Fibroblast of upper back skin (primary cell): Measurements from ENCODE around the gene TNFAIP8.
A peak's percentile ranks its signal among the peaks of the same experiment; 100 is the strongest.
"Not testable (repeated sequence)": the region's sequence is repeated elsewhere in the genome, so short reads cannot be mapped to it uniquely, and the experiment has no call there.

Source experiments
- DNase-seq: peaks from one replicate; pipeline ENCODE4 v3.0.0-alpha.2; 2013

The TNFAIP8 gene

DNA sequence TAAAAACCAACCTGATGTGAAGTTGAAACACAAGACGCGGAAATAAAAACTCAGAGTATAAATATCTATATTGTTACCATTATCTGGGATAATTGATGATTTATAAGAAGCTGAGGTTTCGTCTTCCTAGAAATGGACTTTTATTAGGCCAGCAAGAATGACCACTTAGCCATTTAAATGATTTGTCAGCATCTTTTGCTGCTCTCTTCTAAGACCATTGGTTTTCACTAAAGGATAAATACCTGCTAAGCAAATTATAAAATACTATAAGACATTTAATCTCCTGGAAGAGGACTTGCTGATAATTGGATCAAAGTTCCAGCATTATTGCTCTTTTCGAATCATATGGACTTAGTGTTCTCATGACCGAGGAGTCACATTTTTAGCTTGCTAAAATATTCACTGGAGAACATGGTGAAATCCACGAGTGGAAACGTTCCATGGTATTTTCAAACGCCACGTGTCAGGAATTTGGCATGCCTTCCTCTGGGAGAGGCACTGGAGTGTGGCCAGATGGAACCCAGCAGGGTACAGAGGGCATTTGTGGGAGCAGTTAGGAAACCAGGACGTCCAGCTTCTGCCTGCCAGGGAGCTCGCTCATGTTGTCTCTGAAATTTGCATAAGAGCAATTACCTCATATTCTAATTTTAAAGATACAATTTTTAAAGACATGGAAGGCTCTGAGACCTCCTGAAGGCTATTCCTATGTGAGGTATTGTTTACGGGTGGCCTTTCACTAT is 43.1 kb downstream of the TNFAIP8 start:
- no peak for DNase-seq

DNA sequence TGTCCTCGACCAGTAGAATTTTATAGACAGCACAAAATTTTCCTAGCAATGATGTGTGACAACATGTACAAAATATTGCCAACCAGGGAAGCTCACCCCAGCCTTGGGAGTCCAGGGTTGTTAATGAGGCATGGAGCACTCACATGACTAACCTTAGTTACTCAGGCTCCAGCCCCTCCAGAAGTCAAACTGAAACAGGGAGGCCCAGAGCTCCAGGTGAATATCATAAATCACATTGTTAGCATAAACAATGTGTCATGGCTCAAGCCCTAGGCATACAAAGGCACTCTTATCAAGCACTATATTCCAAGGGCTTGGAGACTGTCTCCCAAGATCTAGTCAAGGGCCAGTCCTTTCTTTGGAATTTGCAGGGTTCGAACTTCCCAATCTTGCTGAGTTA is 44.4 kb downstream of the TNFAIP8 start:
- DNase-seq, result no peak

DNA sequence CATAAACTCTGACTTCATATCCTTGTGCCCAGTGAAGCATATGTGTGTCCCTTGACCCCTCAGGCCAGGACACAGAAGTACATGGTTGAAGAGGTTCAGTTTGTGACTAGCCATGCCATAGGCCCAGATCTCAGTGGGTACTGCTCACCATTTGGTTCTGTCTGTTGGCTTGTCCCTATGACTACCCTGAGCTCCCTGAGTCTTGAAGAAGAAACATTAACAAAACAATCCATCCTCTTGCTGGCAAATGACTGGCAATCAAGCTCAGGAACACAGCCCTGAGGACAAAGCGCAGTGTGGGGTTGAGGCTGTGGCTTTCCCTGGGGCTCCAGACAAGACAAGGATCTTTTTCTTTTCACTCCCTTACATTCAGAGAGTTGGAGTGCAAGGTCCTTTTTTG is 46.3 kb downstream of the TNFAIP8 start:
- no peak for DNase-seq

DNA sequence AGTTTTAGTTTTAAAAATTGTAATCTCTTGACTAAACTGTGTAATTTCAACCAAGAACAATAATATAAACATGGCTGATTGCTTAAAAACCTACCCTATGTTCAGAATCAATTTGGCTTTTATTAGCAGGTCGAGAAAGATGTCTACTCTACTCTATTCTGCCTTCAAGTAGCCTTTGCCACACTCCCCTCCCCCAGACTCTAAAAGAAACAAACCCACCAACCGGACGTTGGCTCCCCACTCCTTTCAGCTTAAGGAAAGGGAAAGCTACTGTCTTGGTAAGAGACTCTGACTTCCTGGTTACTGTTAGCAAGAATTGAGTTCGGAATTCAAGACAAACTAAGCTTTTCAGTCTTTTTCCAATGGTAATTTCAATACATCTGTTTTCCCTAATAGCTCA is 46.7 kb downstream of the TNFAIP8 start:
- no peak for DNase-seq

DNA sequence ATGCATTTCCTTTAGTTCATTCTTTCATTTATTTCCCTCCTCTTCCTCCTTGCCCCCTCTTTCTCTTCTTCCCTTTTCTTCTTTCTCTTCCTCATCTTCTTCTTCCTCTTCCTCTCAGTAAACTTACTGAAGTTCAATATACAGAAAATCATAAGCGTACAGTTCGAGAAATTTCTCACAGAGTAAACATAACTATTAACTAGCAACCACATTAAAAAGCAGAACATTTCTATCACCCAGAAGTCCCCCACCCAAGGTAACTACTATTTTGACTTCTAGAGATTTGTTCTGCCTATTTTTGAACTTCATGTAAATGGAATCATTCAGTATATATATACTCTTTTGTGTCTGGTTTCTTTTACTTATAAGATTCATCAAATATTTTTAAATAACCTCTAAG is 48.2 kb downstream of the TNFAIP8 start:
- no peak for DNase-seq

DNA sequence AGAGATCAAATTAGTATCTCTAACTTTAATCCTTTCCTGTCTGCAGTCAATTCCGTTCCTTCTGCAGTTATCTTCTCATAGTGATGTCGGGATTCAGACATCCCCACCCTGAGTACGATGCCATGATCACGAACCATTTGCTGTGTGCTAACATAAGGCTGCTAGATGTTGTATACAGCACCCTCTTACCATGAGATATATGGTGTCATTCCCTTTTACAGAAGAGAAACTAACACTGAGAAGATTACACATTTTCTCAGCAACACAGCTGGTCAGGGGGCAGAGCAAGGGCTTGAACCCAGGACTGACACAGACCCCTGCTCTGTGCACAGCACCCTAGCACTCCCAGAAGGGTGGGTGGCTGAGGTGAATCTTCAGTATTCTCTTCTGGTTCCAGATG is 49.6 kb downstream of the TNFAIP8 start:
- no peak for DNase-seq

DNA sequence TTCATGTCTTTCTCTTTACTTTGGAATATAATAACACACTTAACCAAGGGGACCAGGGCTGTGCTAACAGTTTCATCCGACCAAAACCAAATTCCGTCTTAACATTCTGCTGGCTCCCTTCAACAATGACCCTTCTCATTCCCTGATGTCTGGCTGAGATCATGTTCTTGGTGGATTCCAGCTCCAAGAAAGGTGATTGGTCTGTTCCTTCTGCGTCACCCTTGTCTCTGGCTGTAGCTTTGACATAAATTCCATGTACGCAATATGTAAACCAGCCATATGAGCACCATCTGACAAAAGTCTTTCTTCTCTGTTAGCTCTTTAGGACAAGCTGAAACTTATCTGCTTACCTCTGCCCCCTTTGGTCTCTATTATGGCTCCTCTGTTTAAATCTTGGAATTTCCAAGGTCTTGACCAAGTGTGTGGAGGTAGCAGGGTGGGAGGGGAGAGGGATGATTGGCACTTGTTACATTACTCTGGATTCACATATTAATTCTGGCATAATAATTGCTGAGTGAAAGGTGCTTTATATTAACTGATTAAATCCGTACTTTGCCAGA is 50.8 kb downstream of the TNFAIP8 start:
- no peak for DNase-seq

DNA sequence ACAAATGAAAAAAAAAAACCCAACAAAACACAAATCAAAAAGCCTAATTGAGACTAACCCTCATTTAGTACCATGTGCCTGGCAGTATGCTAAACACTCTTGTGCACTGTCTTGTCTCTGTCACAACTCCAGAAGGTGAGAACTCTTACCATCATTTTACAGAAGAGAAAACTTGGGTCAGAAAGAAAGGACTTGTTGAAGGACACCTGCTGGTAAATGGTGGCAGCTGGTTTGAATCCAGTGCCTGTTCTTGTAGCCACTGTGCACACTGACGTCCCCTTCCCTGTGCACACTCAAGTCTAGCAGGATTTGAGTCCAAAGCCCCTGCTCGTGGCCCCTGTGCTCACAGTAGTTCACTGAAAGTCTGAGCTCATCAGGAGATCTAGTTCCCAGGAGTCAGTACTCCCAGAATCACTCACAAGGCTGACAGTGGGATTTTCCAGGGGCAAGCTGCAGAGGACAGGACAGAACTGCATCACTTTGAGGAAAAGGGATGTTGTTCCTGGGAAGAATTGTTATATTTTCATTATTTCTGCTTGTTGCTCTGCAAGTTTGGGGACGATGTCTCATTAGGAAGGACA is 53.5 kb downstream of the TNFAIP8 start:
- no peak for DNase-seq

DNA sequence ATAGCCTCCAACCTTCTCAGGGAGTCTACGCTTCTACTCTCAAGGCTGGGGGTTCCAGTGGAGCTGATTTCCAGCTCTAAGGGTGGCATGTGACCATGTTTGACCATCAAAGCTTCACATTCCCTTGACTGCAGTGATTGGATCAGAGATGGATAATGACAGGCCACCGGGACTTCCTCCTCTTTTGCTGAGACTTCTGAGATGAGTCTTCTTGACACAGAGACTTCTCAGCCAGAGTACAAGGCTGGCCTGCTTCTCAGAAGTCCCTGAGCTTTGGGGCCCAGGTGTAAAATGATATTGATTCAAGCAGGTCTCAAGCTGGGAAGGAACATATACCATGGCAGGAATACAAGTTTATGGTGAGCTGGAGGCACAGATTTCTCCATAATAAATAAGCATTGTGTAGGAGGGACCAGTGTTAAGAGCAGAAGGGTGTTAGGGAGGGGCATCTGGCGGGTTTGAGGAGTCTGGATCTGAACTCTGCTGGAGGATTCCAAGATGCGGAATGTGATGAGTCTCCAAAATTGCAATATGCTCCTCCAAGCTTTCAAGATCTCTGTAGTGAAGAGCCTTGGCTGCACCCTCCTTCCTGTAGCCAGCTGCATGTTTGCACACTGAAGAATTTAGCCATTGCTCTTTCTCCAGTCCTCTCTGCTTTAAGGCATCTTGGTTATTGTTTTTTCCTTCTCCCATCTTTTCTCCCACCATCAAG is 54.8 kb downstream of the TNFAIP8 start:
- DNase-seq, result peak; percentile 47

DNA sequence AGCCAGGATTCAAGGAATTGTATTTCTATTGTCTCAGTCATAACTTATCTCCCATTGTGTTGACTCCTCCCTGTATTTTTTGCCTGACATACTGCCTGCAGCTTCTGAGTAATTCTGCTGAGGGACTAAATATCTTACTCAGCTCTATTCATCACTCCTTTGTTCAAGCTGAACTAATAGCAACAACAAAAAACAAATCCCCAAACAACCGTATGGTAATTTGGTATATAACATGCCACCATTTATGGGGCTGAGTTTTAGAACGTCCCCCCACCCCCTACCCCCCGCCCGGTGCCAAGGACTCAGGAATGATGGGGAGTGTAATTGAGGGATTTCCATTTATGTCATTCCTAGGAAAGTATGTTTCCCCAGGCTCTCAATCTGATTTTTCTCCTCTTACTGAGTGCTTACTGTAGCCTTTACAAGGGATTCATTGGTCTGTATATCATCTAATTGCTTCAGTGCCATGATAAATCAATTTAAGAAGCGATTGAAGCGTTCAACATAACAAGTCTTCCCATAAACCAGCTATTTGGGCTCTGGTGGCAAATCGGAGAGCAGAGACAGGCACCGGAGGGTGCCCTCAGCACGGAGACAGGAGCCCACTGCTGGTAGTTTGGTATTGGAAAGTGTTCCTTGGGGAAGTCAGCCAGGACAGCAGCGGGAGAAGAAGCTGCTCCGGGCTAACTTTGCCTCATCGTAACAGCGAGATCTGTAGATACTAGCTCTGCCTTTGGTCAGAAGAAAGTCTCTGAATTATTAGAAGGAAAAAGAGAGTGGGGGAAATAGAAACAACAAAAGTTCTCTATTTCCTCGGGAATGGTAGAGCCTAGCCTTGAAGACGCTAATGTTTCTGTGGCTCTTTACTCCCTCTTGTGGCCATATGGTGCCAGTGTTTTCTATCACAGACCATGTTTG is 55.8 kb downstream of the TNFAIP8 start:
- peak; percentile 77 for DNase-seq

DNA sequence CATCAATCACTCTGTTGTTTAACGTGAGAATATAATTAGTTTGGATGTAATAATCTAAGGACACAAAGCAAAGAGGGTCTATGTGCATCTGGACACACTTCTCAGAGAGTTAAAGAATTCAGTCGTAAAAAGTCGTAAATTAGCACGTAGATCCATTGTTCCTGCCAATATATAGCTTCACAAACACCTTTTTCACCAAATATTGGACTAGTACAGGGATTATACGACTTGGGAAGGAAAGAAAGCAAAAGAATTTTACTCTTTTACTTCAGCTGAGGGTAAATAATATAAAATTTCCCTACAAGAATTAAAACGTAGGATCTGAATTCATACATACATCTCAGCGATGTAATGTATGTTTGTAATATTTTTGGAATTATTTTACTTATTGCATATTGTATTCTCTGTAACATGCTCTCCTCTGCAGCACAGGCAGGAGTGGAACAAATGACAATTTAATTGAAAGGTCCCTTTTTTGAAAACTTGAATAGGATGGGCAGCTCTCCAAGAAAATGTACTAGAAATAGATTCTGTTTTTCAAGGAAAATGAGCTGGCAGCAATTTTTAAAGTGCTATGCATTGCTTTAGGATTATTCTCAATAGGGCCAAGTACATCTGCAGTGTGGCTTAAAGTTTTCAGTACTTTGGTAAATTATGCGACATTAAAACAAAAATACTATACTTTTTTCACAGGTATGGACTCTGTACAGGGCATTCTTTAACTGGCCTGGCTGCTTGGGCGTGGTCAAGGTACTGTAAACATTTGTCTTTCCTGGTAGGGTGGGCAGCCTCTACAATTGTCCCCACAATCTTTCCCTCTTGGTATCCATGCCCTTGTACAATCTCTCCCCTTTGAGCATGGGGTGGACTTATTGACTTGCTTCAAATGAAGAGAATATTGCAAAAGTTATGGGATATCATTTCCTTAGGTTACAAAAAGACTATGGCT is 56.7 kb downstream of the TNFAIP8 start:
- no peak for DNase-seq

DNA sequence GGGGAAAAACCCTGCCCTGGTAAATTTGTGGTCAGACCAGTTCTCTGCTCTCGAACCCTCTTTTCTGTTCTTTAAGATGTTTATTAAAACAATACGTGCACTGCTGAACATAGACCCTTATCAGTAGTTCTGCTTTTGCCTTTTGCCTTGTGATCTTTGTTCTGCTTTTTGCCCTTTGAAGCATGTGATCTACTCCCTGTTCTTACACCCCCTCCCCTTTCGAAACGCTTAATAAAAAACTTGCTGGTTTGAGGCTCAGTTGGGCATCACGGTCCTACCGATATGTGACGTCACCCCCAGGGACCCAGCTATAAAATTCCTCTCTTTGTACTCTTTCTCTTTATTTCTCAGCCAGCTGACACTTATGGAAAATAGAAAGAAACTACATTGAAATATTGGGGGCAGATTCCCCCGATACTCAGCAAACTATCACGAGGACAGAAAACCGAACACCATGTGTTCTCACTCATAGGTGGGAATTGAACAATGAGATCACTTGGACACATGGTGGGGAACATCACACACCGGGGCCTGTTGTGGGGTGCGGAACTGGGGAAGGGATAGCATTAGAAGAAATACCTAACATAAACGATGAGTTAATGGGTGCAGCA is 58.4 kb downstream of the TNFAIP8 start:
- not testable (repeated sequence) for DNase-seq

DNA sequence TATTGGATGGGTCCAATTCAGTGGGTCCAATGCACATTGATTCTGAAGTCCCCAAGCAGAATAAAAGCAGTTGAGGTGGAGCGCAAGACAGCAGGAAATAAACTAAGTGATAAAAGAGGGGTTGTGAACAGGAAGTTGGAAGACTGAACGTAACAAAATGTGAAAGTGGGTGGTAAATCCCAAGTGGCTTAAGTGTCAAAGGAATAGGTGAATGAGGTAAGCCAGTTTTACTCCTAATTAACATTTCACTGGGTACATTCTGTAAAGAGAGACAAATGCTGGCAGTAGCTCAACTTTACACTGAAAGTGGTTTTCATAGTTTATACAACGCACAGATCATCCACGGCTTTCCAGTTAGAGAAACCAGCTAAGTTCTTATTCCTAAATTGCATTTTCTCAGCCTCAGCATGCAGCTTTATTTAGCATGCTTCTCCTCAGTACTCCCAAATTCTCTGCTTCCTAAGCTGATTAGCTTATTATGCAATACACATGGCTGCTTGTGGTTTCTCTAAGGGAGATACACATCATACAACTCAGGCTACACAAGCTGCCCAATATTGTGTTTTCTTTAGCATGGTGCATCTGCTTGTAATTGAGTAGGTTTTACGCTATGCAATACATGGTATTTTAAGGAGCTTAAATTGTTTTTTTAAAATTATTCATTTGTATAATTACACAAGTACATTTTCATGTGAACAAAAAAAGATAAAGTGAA is 62.2 kb downstream of the TNFAIP8 start:
- peak; percentile 84 for DNase-seq

DNA sequence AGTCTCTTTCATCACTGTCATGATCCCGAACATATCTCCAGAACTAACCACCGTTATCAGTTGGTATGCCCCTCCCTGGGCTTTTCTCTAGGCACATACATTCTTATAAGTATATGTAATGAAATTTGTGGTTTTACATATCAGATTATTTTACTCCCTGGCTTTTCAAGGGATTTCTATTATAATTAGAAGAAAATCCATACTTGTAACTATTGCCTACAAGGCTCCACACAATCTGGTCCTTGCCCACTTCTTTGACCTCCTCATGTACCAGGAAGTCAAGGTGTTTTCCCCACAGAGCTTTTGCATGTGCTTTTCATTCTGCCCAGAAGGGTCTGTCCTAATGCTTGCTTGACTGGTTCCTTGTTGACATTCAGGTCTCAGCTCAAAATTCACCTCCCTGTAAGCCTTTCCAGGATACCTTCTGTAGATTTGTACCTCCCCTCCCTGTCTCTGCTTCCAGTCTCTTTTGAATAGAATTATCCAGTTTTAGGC is 62.8 kb downstream of the TNFAIP8 start:
- DNase-seq, result no peak

DNA sequence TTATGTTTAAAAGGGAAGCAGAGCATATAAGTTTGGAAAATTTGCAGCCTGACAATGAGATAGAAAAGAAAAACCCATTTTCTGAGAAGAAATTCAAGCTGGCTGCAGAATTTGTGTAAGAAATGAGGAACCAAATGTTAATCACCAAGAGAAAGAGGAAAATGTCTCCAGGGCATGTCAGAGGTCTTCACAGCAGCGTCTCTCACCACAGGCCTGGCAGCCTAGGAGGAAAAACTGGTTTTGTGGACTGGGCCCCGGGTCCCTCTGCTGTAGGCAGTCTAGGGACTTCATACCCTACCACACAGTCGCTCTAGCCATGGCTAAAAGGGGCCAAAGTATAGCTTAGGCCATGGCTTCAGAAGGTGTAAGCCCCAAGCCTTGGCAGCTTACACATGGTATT is 64.3 kb downstream of the TNFAIP8 start:
- no peak for DNase-seq

DNA sequence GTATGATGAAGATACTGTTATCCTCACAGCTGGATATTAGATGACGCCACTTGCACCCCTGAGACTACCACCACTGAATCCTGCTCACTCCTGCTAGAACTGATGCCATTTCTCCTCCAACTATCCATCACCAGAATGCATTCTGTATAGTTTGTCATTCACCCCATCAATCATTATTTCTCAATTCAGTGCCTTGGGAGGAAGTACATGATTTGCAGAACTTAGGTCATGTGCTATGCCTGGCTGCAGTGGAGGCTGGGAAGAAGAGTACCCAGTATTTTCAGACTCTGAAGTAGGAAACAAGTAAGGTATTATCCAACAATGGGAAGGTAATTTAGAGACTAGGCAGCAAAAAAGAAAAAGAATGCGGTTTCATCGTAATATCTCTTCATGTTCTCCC is 70.2 kb downstream of the TNFAIP8 start:
- DNase-seq, result no peak

DNA sequence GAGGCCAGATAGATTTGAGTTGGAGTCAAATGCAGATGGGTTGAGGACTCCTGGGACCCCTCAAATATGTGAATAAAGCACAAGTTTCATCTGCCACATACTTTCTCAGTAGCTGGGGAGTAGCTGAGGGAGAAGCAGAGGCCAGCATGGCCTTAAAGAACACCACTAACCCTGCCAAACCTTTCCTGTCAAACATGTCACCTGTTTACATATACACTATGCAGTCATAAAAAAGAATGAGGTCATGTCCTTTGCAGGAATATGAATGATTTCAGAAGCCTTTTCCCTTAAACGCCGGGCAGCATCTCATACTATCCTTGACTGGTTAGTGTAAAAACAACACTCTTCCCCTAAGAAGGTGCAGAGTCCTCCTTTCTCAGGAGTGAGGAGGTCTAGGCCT is 71.2 kb downstream of the TNFAIP8 start:
- DNase-seq, result no peak

DNA sequence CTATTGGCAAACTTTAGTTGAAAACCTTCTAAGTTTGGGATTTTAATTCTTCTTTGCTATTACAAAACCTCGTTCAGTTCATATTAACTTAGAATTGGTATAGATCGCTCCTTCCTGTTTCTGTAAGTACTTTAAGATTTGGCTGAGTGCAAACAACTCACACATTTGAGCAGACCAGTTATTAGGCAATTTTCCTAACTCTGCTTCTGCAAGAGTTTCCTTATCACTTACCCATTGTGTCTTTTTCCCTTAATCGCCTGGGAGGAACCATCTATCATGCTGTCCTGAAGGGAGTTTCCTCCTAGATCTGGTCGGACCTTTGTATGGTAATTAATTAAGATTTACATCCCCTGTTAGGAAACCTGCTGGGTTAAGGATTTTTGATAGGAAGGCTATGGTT is 71.8 kb downstream of the TNFAIP8 start:
- not testable (repeated sequence) for DNase-seq

DNA sequence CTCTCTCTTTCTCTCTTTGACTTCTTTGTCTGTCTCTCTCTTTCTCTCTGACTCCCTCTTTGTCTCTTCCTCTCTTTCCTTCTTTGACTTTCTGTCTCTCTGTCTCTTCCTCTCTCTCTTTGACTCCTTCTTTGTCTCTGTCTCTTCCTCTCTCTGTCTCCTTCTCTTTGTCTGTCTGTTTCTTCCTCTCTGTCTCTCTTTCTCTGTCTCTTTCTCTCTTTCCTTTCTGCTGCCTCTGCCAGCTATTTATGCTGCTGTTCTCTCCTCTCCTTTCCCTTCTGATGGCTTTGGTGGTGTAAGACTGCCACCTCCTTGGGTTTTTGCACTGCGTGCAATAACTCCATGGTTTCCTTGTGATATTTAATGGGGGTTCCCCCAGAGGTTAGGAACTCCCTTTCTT is 72.3 kb downstream of the TNFAIP8 start:
- not testable (repeated sequence) for DNase-seq

DNA sequence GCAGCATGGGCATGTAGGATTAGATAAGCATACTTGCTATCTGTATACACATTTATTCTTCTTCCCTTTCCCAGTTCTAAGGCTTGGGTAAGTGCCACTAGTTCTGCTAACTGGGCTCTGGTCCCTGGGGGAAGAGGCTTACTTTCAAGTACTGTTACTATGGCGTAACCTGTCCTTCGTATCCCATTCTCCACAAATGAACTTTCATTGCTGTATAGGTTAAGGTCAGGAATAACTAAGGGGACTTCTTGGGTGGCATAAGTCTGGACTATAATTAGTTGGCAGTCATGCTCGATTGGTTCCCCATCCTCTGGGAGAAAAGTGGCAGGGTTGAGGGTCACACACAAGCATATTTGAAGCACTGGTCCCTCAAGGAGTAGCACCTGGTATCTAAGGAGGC is 72.8 kb downstream of the TNFAIP8 start:
- DNase-seq, result not testable (repeated sequence)
